Left ventricle myocardium inferior (tissue), 1 donor: ENCODE data around the gene EPHA2. TPM values are rescaled to one million over a fixed set of nuclear protein-coding genes. Genes with fewer than 3 reads are reported as not detected.

Source experiments
- DNase-seq: peaks from one replicate; pipeline ENCODE4 v3.0.0-alpha.2; 2020
- H3K27ac ChIP-seq: fragments of 200-600 bp; replicated peaks from 2 replicates; pipeline ENCODE4 v1.8.0; 2021
- H3K27me3 ChIP-seq: fragments of 200-600 bp; 2 replicates; pipeline ENCODE4 v1.8.0; 2021; ENCODE audit warnings: low read depth
- H3K36me3 ChIP-seq: fragments of 200-600 bp; 2 replicates; pipeline ENCODE4 v1.8.0; 2021
- H3K4me1 ChIP-seq: fragments of 200-600 bp; 2 replicates; pipeline ENCODE4 v1.8.0; 2021
- H3K4me3 ChIP-seq: fragments of 200-600 bp; 2 replicates; pipeline ENCODE4 v1.8.0; 2021; ENCODE audit warnings: mild to moderate bottlenecking, moderate library complexity
- H3K9me3 ChIP-seq: fragments of 200-600 bp; replicated peaks from 2 replicates; pipeline ENCODE4 v1.8.0; 2021
- CTCF ChIP-seq: fragments of 200-600 bp; IDR thresholded peaks from 2 replicates; pipeline ENCODE4 v1.8.0; 2021; ENCODE audit warnings: antibody characterized with exemption, mild to moderate bottlenecking, borderline replicate concordance
- intact Hi-C: fragments of 100-400 bp; cut with micrococcal nuclease; formaldehyde crosslinking; loops from one replicate; pipeline ENCODE4 v1.11.0; 2022
- total RNA-seq: library from RNA; stranded (reverse); fragmentation: NEBNext Ultra II Directional; extraction: Animal tissue kit (Norgen Biotek cat#: 25700); gene quantifications from one replicate; pipeline ENCODE4 v1.2.1, GENCODE V29; 2021
- donor health status: DM: no; HTN: yes; CAD: no; lungs with severe emphysema.

The EPHA2 gene
- total RNA-seq, 1 donor from 2014 or later, result 9.6 TPM

DNA sequence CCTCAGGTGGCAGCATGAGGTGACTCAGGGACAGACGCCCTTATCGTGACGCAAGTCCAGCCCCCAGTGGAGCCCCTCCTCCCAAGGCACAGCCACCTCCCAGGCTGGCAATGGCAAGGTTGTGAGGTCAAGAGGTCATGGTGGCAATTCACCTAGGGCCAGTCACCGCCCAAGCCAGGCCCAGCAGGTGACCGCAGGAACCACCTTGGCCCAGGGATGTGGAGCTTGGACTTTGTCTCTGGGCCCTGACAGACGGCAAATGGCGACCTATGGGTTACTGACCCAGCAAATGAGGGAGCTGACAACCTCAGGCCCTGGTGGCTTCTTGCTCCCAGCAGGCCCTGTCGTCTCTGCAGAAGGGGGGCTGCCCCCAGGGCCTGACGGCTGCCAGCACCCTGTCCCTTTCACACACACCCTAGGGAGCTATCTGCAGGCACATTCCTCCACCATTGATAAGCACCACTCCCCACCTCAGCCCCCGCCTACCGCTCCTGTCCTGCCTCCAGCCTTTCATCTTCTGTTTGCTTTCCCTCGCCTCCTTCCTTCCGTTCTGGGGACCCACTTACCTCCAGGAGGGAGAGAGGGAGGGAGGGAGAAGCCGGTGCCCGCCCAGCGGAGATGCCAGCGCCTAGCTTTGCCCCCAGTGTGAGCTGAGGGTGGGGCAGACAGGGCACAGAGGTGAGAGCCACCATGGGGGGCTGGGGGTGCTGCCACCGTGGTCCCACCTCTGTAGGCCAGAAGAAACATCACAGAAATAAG is 12.1 kb downstream of the EPHA2 start:
- intact Hi-C loops, result no loop called here
- Histone ChIP-seq H3K27me3 (no peaks in the 10 kb centered on the region), H3K4me3 (peak overlapping the region; percentile 56), H3K36me3 (peaks cover 24% of the 10 kb centered on the region), H3K4me1 (peaks cover 100% of the 10 kb centered on the region), H3K27ac (peak overlapping the region; percentile 98), H3K9me3 (no peaks in the 10 kb centered on the region)
- DNase-seq, result peak; percentile 75
- TF ChIP-seq CTCF, result no peak

DNA sequence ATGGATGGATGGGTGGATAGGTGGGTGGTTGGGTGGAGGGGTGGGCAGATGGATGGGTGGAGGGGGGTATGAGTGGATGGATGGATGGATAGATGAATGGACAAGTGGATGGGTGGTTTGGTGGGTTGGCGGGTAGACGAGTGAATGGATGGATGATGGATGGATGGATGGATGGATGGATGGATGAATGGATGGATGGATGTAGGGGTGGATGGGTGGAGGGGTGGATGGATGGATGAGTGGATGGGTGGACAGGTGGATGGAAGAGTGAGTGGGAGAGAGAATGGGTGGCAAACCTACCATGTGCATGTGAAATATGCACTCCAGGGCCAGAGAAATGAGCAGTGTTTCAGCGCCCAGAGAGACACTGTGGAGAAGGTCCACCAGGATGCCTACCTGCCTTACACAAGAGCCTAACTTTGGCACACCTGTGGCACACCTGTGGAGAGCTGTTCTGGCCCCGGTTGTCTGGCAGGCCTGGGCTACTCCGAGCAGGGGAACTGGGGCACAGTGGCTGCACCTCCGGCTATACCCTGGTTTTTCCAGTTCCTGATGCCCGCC is 12.8 kb downstream of the EPHA2 start:
- intact Hi-C loops, result no loop called here
- Histone ChIP-seq H3K4me1 (peaks cover 99% of the 10 kb centered on the region), H3K27ac (peak overlapping the region; percentile 98), H3K4me3 (no peak overlapping the region), H3K36me3 (peaks cover 21% of the 10 kb centered on the region), H3K27me3 (no peaks in the 10 kb centered on the region), H3K9me3 (no peaks in the 10 kb centered on the region)
- no peak for TF ChIP-seq CTCF
- DNase-seq, result no peak

- DNase-seq, result no peak
- Histone ChIP-seq H3K36me3 (peaks cover 21% of the 10 kb centered on the region), H3K4me1 (peaks cover 93% of the 10 kb centered on the region), H3K27me3 (no peaks in the 10 kb centered on the region), H3K4me3 (no peak overlapping the region), H3K9me3 (no peaks in the 10 kb centered on the region), H3K27ac (peak overlapping the region; percentile 90)
- intact Hi-C loops, result no loop called here
- TF ChIP-seq CTCF, result no peak
Observed at GRCh38 chr1:16142383-16142995, 13.4 kb downstream of the EPHA2 start.

GRCh38 chr1:16141573-16142336 is 14.1 kb downstream of the EPHA2 start:
- intact Hi-C loops, result no loop called here
- H3K4me1 ChIP-seq, result peaks cover 86% of the 10 kb centered on the region
- DNase-seq, result no peak

More at GRCh38 chr1:16141573-16142336, 14.1 kb downstream of the EPHA2 start:
- Histone ChIP-seq H3K27ac (peak overlapping the region; percentile 90), H3K36me3 (peaks cover 25% of the 10 kb centered on the region), H3K27me3 (no peaks in the 10 kb centered on the region), H3K4me3 (peak overlapping the region; percentile 4), H3K9me3 (no peaks in the 10 kb centered on the region)
- no peak for TF ChIP-seq CTCF
